Type B pancreatic cell (in vitro differentiated cells): ENCODE data around the gene KBTBD2. TPM values are rescaled to one million over a fixed set of nuclear protein-coding genes. Genes with fewer than 3 reads are reported as not detected.
A peak's percentile ranks its signal among the peaks of the same experiment; 100 is the strongest.

ENCODE experiments used
- DNase-seq: peaks from one replicate; pipeline ENCODE4 v3.0.0; 2021; ENCODE audit warnings: mixed read lengths; ENCODE audit not compliant: unreplicated experiment; ENCODE audit errors: extremely low spot score
- H3K27ac Mint-ChIP-seq: 2 replicates; pipeline ENCODE4 v1.8.0; 2021; ENCODE audit warnings: mild to moderate bottlenecking, mixed read lengths
- H3K27me3 Mint-ChIP-seq: 2 replicates; pipeline ENCODE4 v1.8.0; 2021; ENCODE audit warnings: mixed read lengths
- H3K36me3 Mint-ChIP-seq: 2 replicates; pipeline ENCODE4 v1.8.0; 2021; ENCODE audit warnings: mixed read lengths
- H3K4me1 Mint-ChIP-seq: one replicate; pipeline ENCODE4 v1.8.0; 2021; ENCODE audit warnings: mixed read lengths; ENCODE audit not compliant: unreplicated experiment
- H3K4me3 Mint-ChIP-seq: 2 replicates; pipeline ENCODE4 v1.8.0; 2021; ENCODE audit warnings: mild to moderate bottlenecking, mixed read lengths
- H3K9me3 Mint-ChIP-seq: 2 replicates; pipeline ENCODE4 v1.8.0; 2021; ENCODE audit warnings: mixed read lengths
- CTCF ChIP-seq: fragments of 200-600 bp; sonication (generic); conservative IDR thresholded peaks from 2 replicates; pipeline ENCODE4 v1.5.0; 2021; ENCODE audit warnings: antibody characterized with exemption, mild to moderate bottlenecking
- long read RNA-seq: library from polyadenylated mRNA; unstranded; transcript quantifications from one replicate; pipeline ENCODE4 v2.0.0, GENCODE V29; 2020
- total RNA-seq: library from RNA; stranded (reverse); gene quantifications from 2 replicates; pipeline ENCODE4 v1.2.1, GENCODE V29; 2021; ENCODE audit warnings: low replicate concordance

KBTBD2 gene
- 20.6 and 32.3 TPM in 2 replicates for total RNA-seq
- long read RNA-seq, partial matches to known transcripts: 2 of 15 reads
- long read RNA-seq, other reads (novel, unspliced or antisense): 12 of 15 reads

- Mint-ChIP-seq H3K4me3 (peak within 1 kb of the TSS; percentile 93), H3K27ac (peak within 1 kb of the TSS; percentile 99), H3K4me1 (peaks cover 43% of the 10 kb centered on the region), H3K27me3 (no peaks in the 10 kb centered on the region), H3K9me3 (no peaks in the 10 kb centered on the region), H3K36me3 (no peaks in the 10 kb centered on the region)
- no peak for TF ChIP-seq CTCF
- DNase-seq: peak; percentile 85
Observed at GRCh38 chr7:32891043-32891799, at the start of gene KBTBD2. Gene KBTBD2 (minus strand): TSS chr7:32891760. CDS start chr7:32879604, 12,156 bp downstream.

DNA sequence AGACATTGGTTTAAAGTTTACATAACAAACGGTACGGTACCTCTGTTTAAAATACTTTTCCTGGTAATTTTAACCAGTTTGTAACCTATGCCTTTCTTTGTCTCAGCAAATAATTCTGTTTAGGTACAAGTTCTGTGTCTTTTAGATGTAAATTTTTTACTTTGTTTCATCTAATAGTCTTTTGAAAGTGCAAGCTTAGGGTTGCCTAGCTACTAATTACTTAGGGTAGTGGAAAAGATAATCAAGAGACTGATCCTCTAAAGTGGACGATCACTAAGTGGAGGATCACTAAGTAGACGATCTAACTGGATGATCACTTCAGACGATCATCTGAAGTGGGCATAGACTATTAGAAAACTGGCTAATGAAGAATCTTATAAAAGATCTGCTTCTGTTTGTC is 49.6 kb upstream of the KBTBD2 start:
- peaks cover 5% of the 10 kb centered on the region for H3K9me3 Mint-ChIP-seq
- no peaks in the 10 kb centered on the region for H3K27me3 Mint-ChIP-seq
- peaks cover 21% of the 10 kb centered on the region for H3K36me3 Mint-ChIP-seq

GRCh38 chr7:32937344-32938174 is 46.0 kb upstream of the KBTBD2 start:
- H3K4me1 Mint-ChIP-seq: peaks cover 44% of the 10 kb centered on the region
- peaks cover 25% of the 10 kb centered on the region for H3K36me3 Mint-ChIP-seq
- no peak overlapping the region for H3K27ac Mint-ChIP-seq
- H3K4me3 Mint-ChIP-seq: no peak overlapping the region
- no peak for DNase-seq
- H3K9me3 Mint-ChIP-seq: no peaks in the 10 kb centered on the region
- no peak for TF ChIP-seq CTCF
- H3K27me3 Mint-ChIP-seq: no peaks in the 10 kb centered on the region

More for the DNA sequence above, 49.6 kb upstream of the KBTBD2 start:
- DNase-seq: no peak
- Mint-ChIP-seq H3K4me3 (peak overlapping the region; percentile 98), H3K4me1 (peaks cover 40% of the 10 kb centered on the region), H3K27ac (peak overlapping the region; percentile 86)
- no peak for TF ChIP-seq CTCF

DNA sequence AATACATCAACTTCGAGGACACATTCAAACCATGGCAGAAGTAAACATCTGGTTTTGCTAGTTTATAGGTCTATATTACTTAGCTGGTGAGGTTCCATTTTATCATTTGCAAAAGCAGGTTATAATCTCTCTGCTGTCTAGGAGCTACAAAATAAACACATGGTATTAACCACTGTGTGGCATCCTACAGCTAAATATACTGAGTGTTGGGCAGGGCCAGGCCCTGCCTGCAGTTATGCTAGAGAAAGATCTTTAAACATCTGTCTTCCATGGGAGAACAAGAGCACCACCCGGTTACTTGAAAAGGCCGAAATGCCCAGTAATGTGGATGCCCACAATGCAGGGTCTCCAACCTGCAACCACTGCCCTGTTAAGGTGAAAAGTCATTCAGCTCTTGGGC is 45.1 kb upstream of the KBTBD2 start:
- no peak for DNase-seq
- H3K27me3 Mint-ChIP-seq: no peaks in the 10 kb centered on the region
- H3K4me1 Mint-ChIP-seq: peaks cover 38% of the 10 kb centered on the region
- peaks cover 22% of the 10 kb centered on the region for H3K36me3 Mint-ChIP-seq
- no peak for TF ChIP-seq CTCF
- H3K9me3 Mint-ChIP-seq: no peaks in the 10 kb centered on the region
- H3K27ac Mint-ChIP-seq: no peak overlapping the region
- no peak overlapping the region for H3K4me3 Mint-ChIP-seq

- H3K27ac Mint-ChIP-seq: no peak overlapping the region
- no peak for TF ChIP-seq CTCF
- no peak overlapping the region for H3K4me3 Mint-ChIP-seq
Observed at GRCh38 chr7:32935558-32935957, 44.0 kb upstream of the KBTBD2 start.

More at GRCh38 chr7:32935558-32935957, 44.0 kb upstream of the KBTBD2 start:
- no peaks in the 10 kb centered on the region for H3K27me3 Mint-ChIP-seq
- peaks cover 30% of the 10 kb centered on the region for H3K4me1 Mint-ChIP-seq
- H3K36me3 Mint-ChIP-seq: peaks cover 28% of the 10 kb centered on the region
- DNase-seq: no peak
- H3K9me3 Mint-ChIP-seq: no peaks in the 10 kb centered on the region
